Activated naive CD4-positive, alpha-beta T cell treated with anti-CD3 and anti-CD28 coated beads for 36 hours (primary cell): Measurements from ENCODE around the gene ITGA1. TPM values are rescaled to one million over a fixed set of nuclear protein-coding genes. Genes with fewer than 3 reads are reported as not detected.

ENCODE experiments used
- CTCF ChIA-PET: fragments of 350-600 bp; sonication (Branson Sonifier 250); formaldehyde crosslinking; loops from one replicate; lab custom pipeline; 2021; ENCODE audit warnings: antibody characterized with exemption; lab: Charles Lee
- DNase-seq: peaks from one replicate; pipeline ENCODE4 v3.0.0-alpha.2; 2020
- H3K27ac Mint-ChIP-seq: one replicate; pipeline ENCODE4 v1.8.0; 2021; ENCODE audit warnings: mild to moderate bottlenecking, mixed read lengths
- H3K27me3 Mint-ChIP-seq: one replicate; pipeline ENCODE4 v1.8.0; 2021; ENCODE audit warnings: low read depth, mixed read lengths
- H3K36me3 Mint-ChIP-seq: one replicate; pipeline ENCODE4 v1.8.0; 2021; ENCODE audit warnings: low read depth, mixed read lengths
- H3K4me1 Mint-ChIP-seq: one replicate; pipeline ENCODE4 v1.8.0; 2021; ENCODE audit warnings: low read depth, mixed read lengths
- H3K4me3 Mint-ChIP-seq: one replicate; pipeline ENCODE4 v1.8.0; 2021; ENCODE audit warnings: mild to moderate bottlenecking, moderate library complexity, mixed read lengths
- H3K9me3 Mint-ChIP-seq: one replicate; pipeline ENCODE4 v1.8.0; 2021; ENCODE audit warnings: mixed read lengths
- intact Hi-C: fragments of 100-400 bp; cut with micrococcal nuclease; formaldehyde crosslinking; loops from one replicate; pipeline ENCODE4 v1.15.1; 2023
- total RNA-seq, 2 experiments: library from RNA; stranded (reverse); gene quantifications; one replicate each; pipeline ENCODE4 v1.2.3, GENCODE V29; 2021

Gene ITGA1
- total RNA-seq, 2 experiments from 2014 or later = 0.69 to 1.2 TPM

GRCh38 chr5:52802974-52803336 lies 15.2 kb downstream of the ITGA1 start:
- no peaks in the 10 kb centered on the region for H3K9me3 Mint-ChIP-seq
- CTCF ChIA-PET = interaction anchor here (1.8 kb wide), 1 partner anchor 16 kb away, joined by 7 read pairs; the partner anchor contains the start of genes ITGA1 and PELO

GRCh38 chr5:52804387-52804791 lies 16.7 kb downstream of the ITGA1 start:
- Mint-ChIP-seq H3K4me3 (peak overlapping the region; percentile 4), H3K27ac (no peak overlapping the region), H3K4me1 (peaks cover 38% of the 10 kb centered on the region), H3K36me3 (peaks cover 38% of the 10 kb centered on the region), H3K27me3 (no peaks in the 10 kb centered on the region), H3K9me3 (no peaks in the 10 kb centered on the region)
- DNase-seq = no peak
- intact Hi-C loops = loop anchor here (5.0 kb wide), 2 partner anchors 183 to 1508 kb away; partner anchors contain the start of genes ARL15 and ITGA2
- CTCF ChIA-PET = interaction anchor here (1.4 to 1.8 kb wide), 2 partner anchors 17 to 111 kb away, joined by 4 to 7 read pairs; partner anchors contain the start of genes ITGA1 and PELO

More at GRCh38 chr5:52802974-52803336, 15.2 kb downstream of the ITGA1 start:
- intact Hi-C loops = loop anchor here (5.0 kb wide), 2 partner anchors 184 to 1509 kb away; partner anchors contain the start of genes ARL15 and ITGA2
- Mint-ChIP-seq H3K27ac (no peak overlapping the region), H3K4me1 (peaks cover 51% of the 10 kb centered on the region), H3K36me3 (peaks cover 38% of the 10 kb centered on the region), H3K27me3 (no peaks in the 10 kb centered on the region), H3K4me3 (peak overlapping the region; percentile 13)
- no peak for DNase-seq

DNA sequence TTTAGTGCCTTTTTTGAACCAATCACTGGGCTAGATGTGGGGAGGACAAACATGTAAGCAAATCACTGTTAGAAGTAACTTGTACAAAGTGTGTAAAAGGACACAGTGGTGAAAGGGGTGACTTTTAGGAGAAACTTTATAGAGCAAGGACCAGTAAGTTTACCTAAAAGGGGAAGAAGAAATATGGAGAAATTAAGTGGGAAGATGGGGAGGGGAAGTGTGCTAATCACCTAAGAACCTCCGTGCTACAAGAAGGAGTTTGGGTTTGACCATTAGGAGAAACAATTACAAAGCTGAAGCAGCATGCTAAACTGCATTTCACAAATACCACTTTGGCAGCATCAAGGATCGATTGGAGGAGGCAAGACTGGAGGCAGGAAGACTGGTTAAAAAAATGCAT lies 17.3 kb downstream of the ITGA1 start:
- Mint-ChIP-seq H3K4me1 (peaks cover 40% of the 10 kb centered on the region), H3K36me3 (peaks cover 36% of the 10 kb centered on the region), H3K4me3 (no peak overlapping the region), H3K27ac (no peak overlapping the region), H3K9me3 (no peaks in the 10 kb centered on the region), H3K27me3 (no peaks in the 10 kb centered on the region)
- no peak for DNase-seq
- CTCF ChIA-PET = interaction anchor here (1.4 to 1.8 kb wide), 2 partner anchors 18 to 110 kb away, joined by 4 to 7 read pairs; partner anchors contain the start of genes ITGA1 and PELO
- intact Hi-C loops = loop anchor here (5.0 kb wide), 2 partner anchors 182 to 1507 kb away; partner anchors contain the start of genes ARL15 and ITGA2

- Mint-ChIP-seq H3K4me1 (peaks cover 40% of the 10 kb centered on the region), H3K27ac (no peak overlapping the region), H3K9me3 (no peaks in the 10 kb centered on the region), H3K36me3 (peaks cover 32% of the 10 kb centered on the region), H3K27me3 (no peaks in the 10 kb centered on the region), H3K4me3 (no peak overlapping the region)
- no peak for DNase-seq
- CTCF ChIA-PET = no interaction called here
- intact Hi-C loops = no loop called here
Measured at GRCh38 chr5:52805615-52806014, 17.9 kb downstream of the ITGA1 start.

GRCh38 chr5:52807037-52807436 lies 19.3 kb downstream of the ITGA1 start:
- Mint-ChIP-seq H3K36me3 (peaks cover 20% of the 10 kb centered on the region), H3K9me3 (no peaks in the 10 kb centered on the region), H3K27ac (no peak overlapping the region), H3K4me3 (no peak overlapping the region), H3K27me3 (no peaks in the 10 kb centered on the region), H3K4me1 (peaks cover 31% of the 10 kb centered on the region)
- CTCF ChIA-PET = interaction anchor here (0.7 kb wide), 1 partner anchor 113 kb away, joined by 4 read pairs; no protein-coding TSS in a partner anchor
- intact Hi-C loops = no loop called here
- no peak for DNase-seq

DNA sequence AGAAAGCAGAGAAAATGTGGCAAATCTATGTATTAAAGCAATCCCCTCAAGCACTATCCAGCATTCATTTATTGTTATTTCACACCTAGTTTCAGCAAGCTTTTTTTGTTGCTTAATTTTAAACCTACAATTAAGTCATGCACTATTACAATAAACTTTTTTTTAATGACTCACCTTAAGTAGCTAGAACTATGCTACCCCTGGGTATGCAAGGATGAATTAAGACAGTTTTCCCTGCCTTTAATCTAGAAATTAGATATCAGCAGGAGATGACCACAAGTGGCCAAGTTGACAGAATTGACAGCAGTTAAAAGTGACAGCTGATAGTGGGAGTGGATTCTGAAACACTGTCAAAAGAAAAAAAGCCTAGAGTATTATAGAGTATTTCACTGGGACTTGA lies 20.0 kb downstream of the ITGA1 start:
- CTCF ChIA-PET = interaction anchor here (0.7 to 1.1 kb wide), 4 partner anchors 9 to 343 kb away, joined by 3 to 4 read pairs (median 3); no protein-coding TSS in a partner anchor
- no peak overlapping the region for H3K27ac Mint-ChIP-seq
- peaks cover 28% of the 10 kb centered on the region for H3K4me1 Mint-ChIP-seq
- intact Hi-C loops = no loop called here
- H3K4me3 Mint-ChIP-seq = no peak overlapping the region
- DNase-seq = no peak
- H3K36me3 Mint-ChIP-seq = peaks cover 18% of the 10 kb centered on the region
- no peaks in the 10 kb centered on the region for H3K27me3 Mint-ChIP-seq
- no peaks in the 10 kb centered on the region for H3K9me3 Mint-ChIP-seq

DNA sequence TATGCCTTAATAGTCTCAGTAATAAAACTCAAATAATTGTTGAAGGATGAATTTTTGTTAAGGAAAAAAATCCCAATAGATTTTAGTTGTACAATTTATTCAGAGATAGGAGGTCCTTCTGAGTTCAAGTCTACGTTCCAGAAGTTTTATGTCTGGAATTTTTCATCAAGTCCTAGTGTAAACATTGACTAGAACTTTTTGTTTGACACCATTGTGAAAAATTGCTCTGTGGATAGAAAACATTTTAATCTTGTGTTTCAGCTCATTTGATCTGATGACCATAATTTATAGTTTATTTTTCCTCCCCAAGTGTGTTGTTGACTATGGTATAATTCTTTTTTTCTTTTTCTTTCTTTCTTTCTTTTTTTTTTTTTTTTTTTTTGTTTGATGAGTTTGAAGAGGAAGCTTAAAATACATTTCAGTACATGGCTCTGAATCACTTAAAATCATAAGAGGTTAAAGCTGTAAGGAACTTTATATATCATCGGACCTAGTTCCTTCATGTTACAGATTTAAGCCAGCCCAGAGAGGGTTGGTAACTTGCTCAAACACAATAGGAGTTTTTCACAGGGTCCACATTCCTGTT lies 20.7 kb downstream of the ITGA1 start:
- Mint-ChIP-seq H3K27ac (no peak overlapping the region), H3K9me3 (no peaks in the 10 kb centered on the region), H3K27me3 (no peaks in the 10 kb centered on the region), H3K4me3 (no peak overlapping the region), H3K4me1 (peaks cover 22% of the 10 kb centered on the region), H3K36me3 (peaks cover 15% of the 10 kb centered on the region)
- DNase-seq = no peak
- intact Hi-C loops = no loop called here
- CTCF ChIA-PET = interaction anchor here (0.7 to 1.1 kb wide), 3 partner anchors 9 to 344 kb away, joined by 3 read pairs; no protein-coding TSS in a partner anchor

- H3K27ac Mint-ChIP-seq = no peak overlapping the region
- H3K4me3 Mint-ChIP-seq = no peak overlapping the region
- intact Hi-C loops = no loop called here
- peaks cover 6% of the 10 kb centered on the region for H3K36me3 Mint-ChIP-seq
- H3K4me1 Mint-ChIP-seq = peaks cover 12% of the 10 kb centered on the region
- CTCF ChIA-PET = no interaction called here
- DNase-seq = no peak
- no peaks in the 10 kb centered on the region for H3K27me3 Mint-ChIP-seq
- no peaks in the 10 kb centered on the region for H3K9me3 Mint-ChIP-seq
Measured at GRCh38 chr5:52809884-52810283, 22.2 kb downstream of the ITGA1 start.

GRCh38 chr5:52810426-52810825 lies 22.7 kb downstream of the ITGA1 start:
- no peaks in the 10 kb centered on the region for H3K27me3 Mint-ChIP-seq
- H3K4me3 Mint-ChIP-seq = no peak overlapping the region
- H3K36me3 Mint-ChIP-seq = peaks cover 2% of the 10 kb centered on the region
- H3K27ac Mint-ChIP-seq = no peak overlapping the region
- intact Hi-C loops = no loop called here
- no peak for DNase-seq
- H3K4me1 Mint-ChIP-seq = peaks cover 8% of the 10 kb centered on the region
- CTCF ChIA-PET = no interaction called here
- H3K9me3 Mint-ChIP-seq = no peaks in the 10 kb centered on the region

- no peak for DNase-seq
- H3K9me3 Mint-ChIP-seq = no peaks in the 10 kb centered on the region
- intact Hi-C loops = no loop called here
- H3K4me1 Mint-ChIP-seq = peaks cover 6% of the 10 kb centered on the region
- H3K36me3 Mint-ChIP-seq = no peaks in the 10 kb centered on the region
- CTCF ChIA-PET = no interaction called here
- H3K4me3 Mint-ChIP-seq = no peak overlapping the region
- H3K27ac Mint-ChIP-seq = no peak overlapping the region
- no peaks in the 10 kb centered on the region for H3K27me3 Mint-ChIP-seq
Measured at GRCh38 chr5:52811067-52811749, 23.5 kb downstream of the ITGA1 start.

DNA sequence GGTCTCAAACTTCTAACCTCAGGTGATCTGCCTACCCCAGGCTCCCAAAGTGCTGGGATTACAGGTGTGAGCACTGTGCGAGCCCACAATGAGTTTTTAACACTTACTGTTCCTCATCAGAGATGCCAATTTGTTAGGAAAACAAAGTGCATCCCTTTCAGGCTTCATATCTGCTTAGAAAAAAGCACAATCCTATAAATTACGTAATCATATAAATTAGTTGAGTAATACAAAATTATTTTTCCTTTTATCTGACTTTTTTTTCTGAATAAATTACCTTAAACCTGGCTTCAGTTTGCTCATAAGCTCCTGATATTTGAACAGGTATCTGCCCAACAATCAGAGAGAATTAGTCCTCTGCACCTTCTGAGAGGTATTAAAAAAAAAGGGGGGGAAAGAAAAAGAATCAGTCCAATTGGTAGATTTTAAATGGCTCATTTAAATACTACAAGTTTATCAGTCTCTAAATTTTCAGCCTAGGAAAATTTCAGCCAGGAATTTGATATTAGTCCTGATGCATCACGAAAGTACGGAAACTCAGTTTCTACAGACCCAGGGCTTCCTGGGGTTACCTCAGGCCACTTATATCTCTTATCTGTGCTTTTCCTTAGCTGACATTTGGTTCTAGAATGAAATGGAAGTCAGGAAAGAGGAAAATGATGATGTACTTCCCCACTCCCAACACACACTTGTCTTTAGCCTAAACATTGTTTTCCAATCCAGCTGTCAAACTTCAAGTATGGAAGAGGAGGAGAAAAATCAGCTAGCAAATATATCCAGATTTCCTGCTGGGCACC lies 26.8 kb downstream of the ITGA1 start:
- DNase-seq = no peak
- Mint-ChIP-seq H3K4me3 (no peak overlapping the region), H3K9me3 (no peaks in the 10 kb centered on the region), H3K4me1 (peaks cover 2% of the 10 kb centered on the region), H3K27ac (no peak overlapping the region), H3K27me3 (no peaks in the 10 kb centered on the region), H3K36me3 (no peaks in the 10 kb centered on the region)
- CTCF ChIA-PET = no interaction called here
- intact Hi-C loops = no loop called here

DNA sequence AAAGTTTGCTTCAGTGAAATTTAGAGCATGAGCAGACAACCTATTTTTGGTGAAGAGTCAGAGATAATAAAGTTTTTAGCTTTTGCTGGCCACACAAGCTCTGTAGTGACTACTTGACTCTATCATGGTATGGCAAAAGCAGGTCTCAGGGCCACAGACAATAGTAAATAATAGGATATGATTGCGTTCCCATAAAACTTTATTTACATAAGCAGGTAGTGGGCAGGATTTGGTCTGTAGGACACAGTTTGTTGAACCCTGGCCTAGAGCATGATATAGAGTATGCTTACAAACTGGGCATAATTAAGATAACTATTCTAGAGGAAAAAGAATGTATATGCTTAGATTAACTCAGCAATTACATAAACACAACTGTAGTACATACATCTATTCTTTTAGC lies 30.1 kb downstream of the ITGA1 start:
- H3K27me3 Mint-ChIP-seq = no peaks in the 10 kb centered on the region
- no peaks in the 10 kb centered on the region for H3K4me1 Mint-ChIP-seq
- H3K36me3 Mint-ChIP-seq = no peaks in the 10 kb centered on the region
- H3K4me3 Mint-ChIP-seq = no peak overlapping the region
- intact Hi-C loops = no loop called here
- no peaks in the 10 kb centered on the region for H3K9me3 Mint-ChIP-seq
- CTCF ChIA-PET = no interaction called here
- H3K27ac Mint-ChIP-seq = no peak overlapping the region
- no peak for DNase-seq
